ENCODE results near the gene SMS. TPM values are rescaled to one million over a fixed set of nuclear protein-coding genes. Genes with fewer than 3 reads are reported as not detected.

The SMS gene
- total RNA-seq, 1 experiment from 2014 or later, result 131 TPM

DNA sequence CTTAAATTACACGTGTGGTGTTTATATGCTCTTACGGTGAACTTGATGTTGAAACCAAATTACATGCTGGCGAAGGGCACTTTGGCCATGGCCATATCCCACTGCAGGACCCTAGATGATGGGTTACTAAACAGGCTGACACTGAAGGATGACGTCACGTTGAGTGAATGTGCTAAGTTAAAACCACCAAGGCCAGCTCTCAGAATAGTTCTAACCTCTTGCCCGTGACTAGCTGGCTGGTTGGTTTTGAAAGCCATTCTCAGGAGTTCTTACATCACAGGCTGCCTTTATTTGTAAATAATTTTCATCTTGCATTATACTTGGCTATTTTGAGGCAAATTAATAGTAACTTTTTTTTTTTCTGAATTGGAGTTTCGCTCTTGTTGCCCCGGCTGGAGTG, 50.3 kb downstream of the SMS start:
- H4K20me1 ChIP-seq (ENCODE audit: insufficient read depth, low read depth, low read length), result no peaks in the 10 kb centered on the region
- peak; percentile 37 for DNase-seq
- H3K9ac ChIP-seq (ENCODE audit: low read length), result no peak overlapping the region
- H3K9me2 ChIP-seq (replicated peaks; ENCODE audit: insufficient read depth, low read length), result no peaks in the 10 kb centered on the region
- H3K27me3 ChIP-seq (ENCODE audit: low read length), result no peaks in the 10 kb centered on the region
- H2AFZ ChIP-seq (ENCODE audit: low read length), result no peak overlapping the region
- H3K27ac ChIP-seq (ENCODE audit: low read length), result no peak overlapping the region
- no peak overlapping the region for H3K4me2 ChIP-seq (ENCODE audit: low read depth, low read length, poor library complexity, severe bottlenecking)
- H3K4me3 ChIP-seq (ENCODE audit: low read length), result no peak overlapping the region
- no peaks in the 10 kb centered on the region for H3K9me3 ChIP-seq (ENCODE audit: low read length)
- H3K36me3 ChIP-seq (ENCODE audit: insufficient read depth, low read length), result peaks cover 20% of the 10 kb centered on the region; the same call in 1 of the 2 replicates
- no peaks in the 10 kb centered on the region for H3K79me2 ChIP-seq (ENCODE audit: low read length)
- H3K4me1 ChIP-seq (ENCODE audit: low read length), result no peaks in the 10 kb centered on the region

DNA sequence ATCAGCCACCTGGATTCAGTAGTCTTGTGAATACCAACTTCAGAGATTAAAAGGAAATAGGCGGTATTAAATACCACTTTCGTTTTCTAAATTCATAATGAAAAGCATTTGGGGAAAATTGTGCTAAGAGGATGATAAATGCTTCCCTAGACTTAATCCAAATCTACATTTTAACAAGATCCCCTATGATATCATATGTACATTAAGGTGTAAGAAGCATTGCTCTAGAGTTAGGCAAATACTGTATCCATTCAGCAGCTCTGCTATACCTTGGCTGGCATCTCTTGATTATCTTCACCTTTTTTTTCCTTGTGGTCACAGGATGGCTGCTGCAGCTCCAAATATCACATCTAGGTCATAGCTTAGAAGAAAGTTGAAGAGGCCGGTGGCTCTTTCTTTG, 51.0 kb downstream of the SMS start:
- no peaks in the 10 kb centered on the region for H3K9me3 ChIP-seq (ENCODE audit: low read length)
- no peaks in the 10 kb centered on the region for H4K20me1 ChIP-seq (ENCODE audit: insufficient read depth, low read depth, low read length)
- H3K9me2 ChIP-seq (replicated peaks; ENCODE audit: insufficient read depth, low read length), result no peaks in the 10 kb centered on the region
- H3K4me1 ChIP-seq (ENCODE audit: low read length), result no peaks in the 10 kb centered on the region
- no peak overlapping the region for H2AFZ ChIP-seq (ENCODE audit: low read length)
- H3K9ac ChIP-seq (ENCODE audit: low read length), result no peak overlapping the region
- no peak overlapping the region for H3K27ac ChIP-seq (ENCODE audit: low read length)
- DNase-seq, result no peak
- peaks cover 19% of the 10 kb centered on the region; the same call in 1 of the 2 replicates for H3K36me3 ChIP-seq (ENCODE audit: insufficient read depth, low read length)
- H3K27me3 ChIP-seq (ENCODE audit: low read length), result no peaks in the 10 kb centered on the region
- no peak overlapping the region for H3K4me3 ChIP-seq (ENCODE audit: low read length)
- no peak overlapping the region for H3K4me2 ChIP-seq (ENCODE audit: low read depth, low read length, poor library complexity, severe bottlenecking)
- no peaks in the 10 kb centered on the region for H3K79me2 ChIP-seq (ENCODE audit: low read length)

DNA sequence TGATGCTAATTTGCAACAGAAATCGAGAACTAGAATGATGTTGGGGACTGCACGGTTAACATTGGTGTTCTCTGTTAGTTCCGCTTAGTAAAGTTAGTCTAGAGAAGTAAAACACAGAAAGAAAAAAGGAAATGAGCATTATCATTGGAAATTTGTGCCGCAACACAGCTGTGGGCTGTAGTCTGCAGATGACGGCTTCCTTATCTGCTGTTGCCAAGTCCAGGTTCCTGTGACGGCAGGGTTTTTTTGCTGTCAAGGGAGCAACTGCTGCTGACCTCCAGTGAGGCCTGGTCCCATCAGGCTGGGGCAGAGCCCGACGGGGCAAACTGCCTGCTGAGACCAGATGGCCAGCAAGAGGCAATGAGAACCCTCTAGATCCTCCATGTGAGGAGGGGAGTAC, 52.8 kb downstream of the SMS start:
- H3K4me2 ChIP-seq (ENCODE audit: low read depth, low read length, poor library complexity, severe bottlenecking), result no peak overlapping the region
- no peak overlapping the region for H3K27ac ChIP-seq (ENCODE audit: low read length)
- no peaks in the 10 kb centered on the region for H3K9me2 ChIP-seq (replicated peaks; ENCODE audit: insufficient read depth, low read length)
- no peak overlapping the region for H3K4me3 ChIP-seq (ENCODE audit: low read length)
- no peaks in the 10 kb centered on the region for H3K9me3 ChIP-seq (ENCODE audit: low read length)
- H3K36me3 ChIP-seq (ENCODE audit: insufficient read depth, low read length), result peaks cover 20% of the 10 kb centered on the region; the same call in 1 of the 2 replicates
- H3K27me3 ChIP-seq (ENCODE audit: low read length), result no peaks in the 10 kb centered on the region
- H3K4me1 ChIP-seq (ENCODE audit: low read length), result no peaks in the 10 kb centered on the region
- H3K9ac ChIP-seq (ENCODE audit: low read length), result no peak overlapping the region
- no peak overlapping the region for H2AFZ ChIP-seq (ENCODE audit: low read length)
- no peak for DNase-seq
- H4K20me1 ChIP-seq (ENCODE audit: insufficient read depth, low read depth, low read length), result no peaks in the 10 kb centered on the region
- H3K79me2 ChIP-seq (ENCODE audit: low read length), result no peaks in the 10 kb centered on the region

DNA sequence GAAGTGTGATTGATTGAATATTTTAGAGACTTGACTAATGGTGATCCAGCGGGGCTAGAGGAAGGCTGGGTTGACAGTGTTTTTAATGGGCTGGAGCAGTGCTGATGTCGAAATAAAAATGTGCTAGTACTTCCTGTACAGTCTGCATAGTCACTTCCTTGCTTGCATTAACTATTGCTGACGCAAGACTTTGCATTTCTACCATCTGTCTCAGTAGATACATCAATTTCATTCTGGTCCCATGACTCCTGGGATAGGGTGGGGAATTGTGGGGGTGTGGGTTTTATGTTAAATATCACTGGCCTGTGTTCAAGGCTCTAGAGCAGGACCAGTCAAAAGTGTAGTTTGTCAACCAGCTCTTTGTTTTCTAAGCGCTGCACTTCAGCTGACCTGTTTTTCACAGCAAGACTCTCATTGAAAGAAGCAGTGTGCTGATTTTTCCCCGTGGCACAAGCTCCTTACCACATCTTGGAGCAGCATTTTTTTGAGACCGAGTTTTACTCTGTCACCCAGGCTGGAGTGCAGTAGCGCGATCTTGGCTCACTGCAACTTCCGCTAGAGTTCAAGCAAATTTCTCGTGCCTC, 56.5 kb downstream of the SMS start:
- H3K4me3 ChIP-seq (ENCODE audit: low read length), result no peak overlapping the region
- H3K4me2 ChIP-seq (ENCODE audit: low read depth, low read length, poor library complexity, severe bottlenecking), result no peak overlapping the region
- H4K20me1 ChIP-seq (ENCODE audit: insufficient read depth, low read depth, low read length), result no peaks in the 10 kb centered on the region
- H3K9me2 ChIP-seq (replicated peaks; ENCODE audit: insufficient read depth, low read length), result no peaks in the 10 kb centered on the region
- no peaks in the 10 kb centered on the region for H3K27me3 ChIP-seq (ENCODE audit: low read length)
- H2AFZ ChIP-seq (ENCODE audit: low read length), result no peak overlapping the region
- no peak overlapping the region for H3K27ac ChIP-seq (ENCODE audit: low read length)
- peaks cover 10% of the 10 kb centered on the region; the same call in 1 of the 2 replicates for H3K36me3 ChIP-seq (ENCODE audit: insufficient read depth, low read length)
- no peaks in the 10 kb centered on the region for H3K4me1 ChIP-seq (ENCODE audit: low read length)
- H3K79me2 ChIP-seq (ENCODE audit: low read length), result no peaks in the 10 kb centered on the region
- no peak overlapping the region for H3K9ac ChIP-seq (ENCODE audit: low read length)
- no peaks in the 10 kb centered on the region for H3K9me3 ChIP-seq (ENCODE audit: low read length)
- no peak for DNase-seq

DNA sequence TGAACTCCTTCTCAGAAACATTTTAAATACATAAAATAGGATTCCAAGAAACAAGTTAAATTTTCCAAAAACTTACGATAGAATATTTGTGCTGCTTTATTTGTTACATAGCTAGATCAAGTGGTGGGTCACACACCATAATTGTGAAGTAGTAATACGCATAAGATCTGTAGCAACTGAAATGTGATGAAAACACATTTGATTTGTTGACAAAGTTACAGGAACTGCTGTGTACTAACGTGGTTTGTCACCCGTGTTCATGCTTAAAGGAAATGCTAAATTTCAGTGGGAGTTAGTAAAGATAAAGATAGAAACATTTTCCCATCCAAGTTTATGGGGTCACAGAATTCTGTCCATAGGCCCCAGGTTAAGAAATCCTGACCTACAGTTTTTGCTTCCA, 57.5 kb downstream of the SMS start:
- Histone ChIP-seq H3K27ac (ENCODE audit: low read length) (no peak overlapping the region), H3K4me2 (ENCODE audit: low read depth, low read length, poor library complexity, severe bottlenecking) (no peak overlapping the region), H3K4me1 (ENCODE audit: low read length) (no peaks in the 10 kb centered on the region), H3K9me2 (replicated peaks; ENCODE audit: insufficient read depth, low read length) (no peaks in the 10 kb centered on the region), H3K36me3 (ENCODE audit: insufficient read depth, low read length) (0 out of 2 replicates have a peak, but pooled peaks cover 6% of the 10 kb centered on the region), H3K9ac (ENCODE audit: low read length) (no peak overlapping the region), H3K9me3 (ENCODE audit: low read length) (no peaks in the 10 kb centered on the region), H4K20me1 (ENCODE audit: insufficient read depth, low read depth, low read length) (no peaks in the 10 kb centered on the region), H3K79me2 (ENCODE audit: low read length) (no peaks in the 10 kb centered on the region), H3K27me3 (ENCODE audit: low read length) (no peaks in the 10 kb centered on the region), H3K4me3 (ENCODE audit: low read length) (no peak overlapping the region), H2AFZ (ENCODE audit: low read length) (no peak overlapping the region)
- DNase-seq, result no peak

DNA sequence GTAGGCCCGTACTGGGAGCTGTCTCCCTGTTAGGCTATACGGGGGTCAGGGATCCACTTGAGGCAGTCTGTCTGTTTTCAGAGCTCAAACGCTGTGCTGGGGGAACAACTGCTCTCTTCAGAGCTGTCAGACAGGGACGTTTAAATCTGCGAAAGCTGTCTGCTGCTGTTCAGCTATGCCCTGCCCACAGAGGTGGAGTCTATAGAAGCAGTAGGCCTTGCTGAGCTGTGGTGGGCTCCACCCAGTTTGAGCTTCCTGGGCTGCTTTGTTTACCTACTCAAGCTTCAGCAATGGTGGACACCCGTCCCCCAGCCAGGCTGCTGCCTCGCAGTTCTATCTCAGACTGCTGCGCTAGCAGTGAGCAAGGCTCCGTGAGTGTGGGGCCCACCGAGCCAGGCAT, 64.4 kb downstream of the SMS start:
- no peak overlapping the region for H3K4me3 ChIP-seq (ENCODE audit: low read length)
- H3K4me1 ChIP-seq (ENCODE audit: low read length), result no peaks in the 10 kb centered on the region
- no peaks in the 10 kb centered on the region for H3K9me3 ChIP-seq (ENCODE audit: low read length)
- no peaks in the 10 kb centered on the region for H3K9me2 ChIP-seq (replicated peaks; ENCODE audit: insufficient read depth, low read length)
- no peak overlapping the region for H2AFZ ChIP-seq (ENCODE audit: low read length)
- no peak overlapping the region for H3K9ac ChIP-seq (ENCODE audit: low read length)
- H3K27ac ChIP-seq (ENCODE audit: low read length), result no peak overlapping the region
- no peak overlapping the region for H3K4me2 ChIP-seq (ENCODE audit: low read depth, low read length, poor library complexity, severe bottlenecking)
- no peaks in the 10 kb centered on the region for H3K27me3 ChIP-seq (ENCODE audit: low read length)
- H3K36me3 ChIP-seq (ENCODE audit: insufficient read depth, low read length), result no peaks in the 10 kb centered on the region
- H3K79me2 ChIP-seq (ENCODE audit: low read length), result no peaks in the 10 kb centered on the region
- DNase-seq, result no peak
- no peaks in the 10 kb centered on the region for H4K20me1 ChIP-seq (ENCODE audit: insufficient read depth, low read depth, low read length)

DNA sequence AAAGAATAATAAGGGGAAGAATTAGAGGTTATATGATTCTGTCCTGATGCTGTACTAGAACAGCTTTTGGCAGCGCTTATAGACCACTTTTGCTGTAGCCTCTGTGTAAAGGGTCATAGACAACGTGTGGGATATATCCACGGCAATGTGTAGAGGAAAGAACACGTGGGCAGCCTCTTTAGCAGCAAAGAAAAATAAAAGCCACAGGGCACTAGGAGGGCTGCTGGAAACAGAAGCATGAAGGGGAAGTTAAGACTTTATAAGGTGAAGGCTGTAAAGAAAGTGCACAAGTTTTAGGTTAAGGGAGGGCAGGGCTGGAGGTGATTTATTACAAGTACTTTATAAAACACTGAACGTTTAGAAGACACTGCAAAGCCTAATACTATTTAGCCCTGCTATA, 71.5 kb downstream of the SMS start:
- no peaks in the 10 kb centered on the region for H3K27me3 ChIP-seq (ENCODE audit: low read length)
- no peak overlapping the region for H3K9ac ChIP-seq (ENCODE audit: low read length)
- no peaks in the 10 kb centered on the region for H4K20me1 ChIP-seq (ENCODE audit: insufficient read depth, low read depth, low read length)
- H2AFZ ChIP-seq (ENCODE audit: low read length), result no peak overlapping the region
- H3K9me3 ChIP-seq (ENCODE audit: low read length), result no peaks in the 10 kb centered on the region
- H3K4me3 ChIP-seq (ENCODE audit: low read length), result no peak overlapping the region
- no peak overlapping the region for H3K4me2 ChIP-seq (ENCODE audit: low read depth, low read length, poor library complexity, severe bottlenecking)
- H3K27ac ChIP-seq (ENCODE audit: low read length), result no peak overlapping the region
- no peaks in the 10 kb centered on the region for H3K9me2 ChIP-seq (replicated peaks; ENCODE audit: insufficient read depth, low read length)
- no peak for DNase-seq
- H3K4me1 ChIP-seq (ENCODE audit: low read length), result no peaks in the 10 kb centered on the region
- H3K79me2 ChIP-seq (ENCODE audit: low read length), result no peaks in the 10 kb centered on the region
- H3K36me3 ChIP-seq (ENCODE audit: insufficient read depth, low read length), result no peaks in the 10 kb centered on the region

DNA sequence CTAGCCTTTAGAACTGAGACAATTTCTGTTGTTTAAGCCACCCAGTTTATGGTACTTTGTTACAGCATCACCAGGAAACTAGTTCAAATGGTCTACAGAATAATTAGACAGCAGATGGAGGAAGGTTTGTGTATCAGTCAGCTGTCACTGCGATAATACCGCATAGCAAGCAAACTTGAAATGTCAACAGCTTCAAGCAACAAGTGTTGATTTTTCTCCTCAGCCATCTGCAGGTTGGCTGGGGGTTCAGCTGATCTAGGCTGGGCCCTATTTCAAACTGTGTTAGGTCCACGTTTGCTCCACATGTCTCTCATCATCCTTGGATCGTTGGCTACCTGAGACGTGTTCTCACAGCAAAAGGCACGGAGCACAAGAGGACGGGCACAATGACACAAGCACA, 72.4 kb downstream of the SMS start:
- no peaks in the 10 kb centered on the region for H4K20me1 ChIP-seq (ENCODE audit: insufficient read depth, low read depth, low read length)
- H3K4me3 ChIP-seq (ENCODE audit: low read length), result no peak overlapping the region

More for the DNA sequence above, 72.4 kb downstream of the SMS start:
- no peak overlapping the region for H2AFZ ChIP-seq (ENCODE audit: low read length)
- no peaks in the 10 kb centered on the region for H3K27me3 ChIP-seq (ENCODE audit: low read length)
- H3K9ac ChIP-seq (ENCODE audit: low read length), result no peak overlapping the region
- no peaks in the 10 kb centered on the region for H3K4me1 ChIP-seq (ENCODE audit: low read length)
- no peak overlapping the region for H3K4me2 ChIP-seq (ENCODE audit: low read depth, low read length, poor library complexity, severe bottlenecking)
- no peaks in the 10 kb centered on the region for H3K9me3 ChIP-seq (ENCODE audit: low read length)
- no peaks in the 10 kb centered on the region for H3K9me2 ChIP-seq (replicated peaks; ENCODE audit: insufficient read depth, low read length)
- H3K79me2 ChIP-seq (ENCODE audit: low read length), result no peaks in the 10 kb centered on the region
- H3K27ac ChIP-seq (ENCODE audit: low read length), result no peak overlapping the region
- no peak for DNase-seq
- no peaks in the 10 kb centered on the region for H3K36me3 ChIP-seq (ENCODE audit: insufficient read depth, low read length)
